CD4-positive, alpha-beta T cell treated with Interleukin-4 for 4 hours (primary cell): ENCODE data around the gene NCEH1.
"Not testable (repeated sequence)": the region's sequence is repeated elsewhere in the genome, so short reads cannot be mapped to it uniquely, and the experiment has no call there.

Experiments
- DNase-seq: peaks from one replicate; pipeline ENCODE4 v3.0.0-alpha.2; 2020

Gene NCEH1

GRCh38 chr3:172608575-172608974 is 102.3 kb downstream of the NCEH1 start:
- DNase-seq: no peak

- DNase-seq: no peak
Observed at GRCh38 chr3:172607305-172608121, 103.4 kb downstream of the NCEH1 start.

DNA sequence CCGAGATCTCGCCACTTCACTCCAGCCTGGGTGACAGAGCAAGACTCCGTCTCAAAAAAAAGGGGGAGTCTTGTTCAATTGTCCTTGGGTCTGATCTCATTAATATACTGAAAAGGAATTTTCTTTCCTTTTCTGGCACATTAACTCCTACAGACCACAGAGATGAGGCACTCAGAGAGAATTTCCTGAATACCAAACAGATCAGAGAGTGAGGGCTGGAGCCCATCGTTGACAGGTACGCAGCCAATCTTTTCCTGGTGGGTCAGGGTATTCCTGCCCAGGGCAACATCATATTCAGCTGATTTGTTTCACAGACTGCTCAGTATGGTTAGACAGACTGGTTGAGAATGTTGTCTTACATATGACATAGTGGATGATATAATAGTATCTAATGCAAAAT is 104.8 kb downstream of the NCEH1 start:
- DNase-seq: no peak

DNA sequence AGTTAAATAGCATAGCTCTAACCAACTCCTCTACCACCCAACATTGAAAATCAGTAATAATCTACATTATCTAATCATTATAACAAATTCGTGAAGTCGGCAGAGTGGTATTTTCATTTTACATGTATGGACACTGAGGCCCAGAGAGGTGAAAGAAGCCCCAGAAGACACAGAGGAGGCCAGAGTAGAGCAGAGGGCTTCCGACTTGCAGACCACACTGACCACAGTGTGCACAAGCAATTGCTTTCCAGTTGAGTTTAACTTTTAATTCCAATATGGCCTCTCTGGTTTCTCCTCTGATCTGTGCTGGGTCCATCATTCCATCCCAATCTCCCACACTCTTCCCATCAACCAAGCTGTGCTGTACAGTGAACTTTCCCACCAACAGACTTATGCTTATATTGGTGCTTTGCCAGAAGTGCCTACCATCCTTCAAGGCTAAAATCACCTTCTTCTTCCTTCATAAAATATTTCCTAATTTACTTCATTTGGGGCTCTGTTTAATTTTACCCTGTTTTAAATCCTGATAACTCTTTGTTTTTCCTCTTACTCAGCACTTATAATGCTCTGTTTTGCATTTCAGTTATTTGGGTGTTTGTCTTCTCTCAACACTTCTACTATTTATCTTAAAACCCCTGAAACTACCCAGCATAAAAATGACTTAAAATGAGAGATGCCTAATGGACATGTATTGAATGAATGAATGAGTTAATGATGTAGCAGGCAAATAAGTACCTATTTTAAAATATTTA is 105.8 kb downstream of the NCEH1 start:
- no peak for DNase-seq

- no peak for DNase-seq
Observed at GRCh38 chr3:172601066-172601832, 109.6 kb downstream of the NCEH1 start.

DNA sequence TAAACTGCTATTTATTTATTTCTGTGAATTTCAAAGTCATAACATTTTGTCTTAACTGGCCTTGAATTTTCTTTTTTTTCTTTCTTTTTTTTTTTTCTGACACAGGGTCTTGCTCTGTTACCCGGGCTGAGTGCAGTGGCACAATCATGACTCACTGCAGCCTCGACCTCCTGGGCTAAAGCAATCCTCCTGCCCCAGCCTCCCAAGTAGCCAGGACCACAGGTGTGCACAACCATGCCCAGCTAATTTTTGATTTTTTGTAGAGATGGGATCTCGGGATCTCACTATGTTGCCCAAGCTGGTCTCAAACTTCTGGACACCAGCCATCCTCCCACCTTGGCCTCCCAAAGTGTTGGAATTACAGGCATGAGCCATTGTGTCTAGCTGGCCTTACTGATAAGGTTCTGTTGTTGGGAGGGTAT is 110.2 kb downstream of the NCEH1 start:
- DNase-seq: no peak

DNA sequence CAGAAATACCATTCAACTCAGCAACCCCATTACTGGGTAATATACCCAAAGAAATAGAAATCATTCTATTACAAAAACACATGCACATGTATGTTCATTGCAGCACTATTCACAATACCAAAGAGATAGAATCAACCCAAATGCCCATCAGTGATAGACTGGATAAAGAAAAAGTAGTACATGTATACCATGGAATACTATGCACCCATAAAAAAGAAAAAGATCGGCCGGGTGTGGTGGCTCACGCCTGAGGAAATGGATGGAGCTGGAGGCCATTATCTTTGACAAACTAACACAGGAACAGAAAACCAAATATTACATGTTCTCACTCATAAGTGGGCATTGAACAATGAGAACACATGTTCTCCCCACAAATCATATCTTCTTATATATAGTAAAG is 112.0 kb downstream of the NCEH1 start:
- DNase-seq: no peak

DNA sequence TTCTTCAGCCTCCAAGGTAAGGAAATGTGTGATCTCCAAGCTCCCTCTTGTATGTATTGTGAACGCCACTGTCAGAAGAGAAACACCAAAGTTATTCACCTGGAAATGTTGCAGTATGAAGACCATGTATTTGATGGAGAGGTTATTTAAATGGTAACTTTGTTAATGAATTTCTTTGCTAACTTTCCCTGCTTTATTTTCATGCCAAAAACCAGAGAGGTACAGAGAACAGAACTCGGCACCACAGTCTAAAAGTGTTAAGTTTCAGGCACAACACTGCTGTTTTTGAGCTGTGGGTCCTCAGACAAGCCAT is 114.5 kb downstream of the NCEH1 start:
- no peak for DNase-seq

DNA sequence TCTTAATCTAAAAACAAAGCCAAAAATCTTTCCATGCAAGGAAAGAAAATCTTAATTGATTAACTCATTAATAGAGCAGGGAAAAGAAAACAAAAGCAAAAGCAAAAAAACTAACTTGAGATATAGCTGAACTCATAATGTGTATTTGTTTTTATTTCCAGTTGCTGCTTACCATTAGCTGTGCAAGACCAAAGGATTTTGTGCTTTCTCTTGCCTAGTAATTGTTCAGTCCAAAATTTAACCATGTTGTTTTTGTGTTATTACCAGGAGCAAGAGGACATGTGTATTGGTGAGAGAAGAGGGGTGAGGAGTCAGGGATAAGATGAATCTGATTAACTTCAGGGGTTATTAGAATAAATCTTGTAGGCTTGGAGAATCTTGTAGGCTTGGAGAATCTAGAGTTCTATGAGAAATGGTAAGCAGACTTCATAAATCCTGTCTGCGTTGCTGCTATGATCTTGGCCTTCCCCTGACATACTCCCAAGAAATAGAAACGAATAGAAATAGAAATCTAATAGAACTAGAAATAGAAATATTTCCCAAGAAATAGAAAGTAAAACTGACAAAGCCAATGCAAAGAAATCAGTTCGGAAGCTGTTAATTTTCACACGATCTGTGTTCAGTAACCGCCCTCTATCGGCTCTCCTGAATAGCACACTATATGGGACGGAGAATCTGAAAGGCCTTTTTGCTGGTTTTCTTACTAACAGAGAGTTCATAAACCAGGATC is 115.0 kb downstream of the NCEH1 start:
- DNase-seq: peak; percentile 83

- not testable (repeated sequence) for DNase-seq
Observed at GRCh38 chr3:172594900-172595663, 115.8 kb downstream of the NCEH1 start.

DNA sequence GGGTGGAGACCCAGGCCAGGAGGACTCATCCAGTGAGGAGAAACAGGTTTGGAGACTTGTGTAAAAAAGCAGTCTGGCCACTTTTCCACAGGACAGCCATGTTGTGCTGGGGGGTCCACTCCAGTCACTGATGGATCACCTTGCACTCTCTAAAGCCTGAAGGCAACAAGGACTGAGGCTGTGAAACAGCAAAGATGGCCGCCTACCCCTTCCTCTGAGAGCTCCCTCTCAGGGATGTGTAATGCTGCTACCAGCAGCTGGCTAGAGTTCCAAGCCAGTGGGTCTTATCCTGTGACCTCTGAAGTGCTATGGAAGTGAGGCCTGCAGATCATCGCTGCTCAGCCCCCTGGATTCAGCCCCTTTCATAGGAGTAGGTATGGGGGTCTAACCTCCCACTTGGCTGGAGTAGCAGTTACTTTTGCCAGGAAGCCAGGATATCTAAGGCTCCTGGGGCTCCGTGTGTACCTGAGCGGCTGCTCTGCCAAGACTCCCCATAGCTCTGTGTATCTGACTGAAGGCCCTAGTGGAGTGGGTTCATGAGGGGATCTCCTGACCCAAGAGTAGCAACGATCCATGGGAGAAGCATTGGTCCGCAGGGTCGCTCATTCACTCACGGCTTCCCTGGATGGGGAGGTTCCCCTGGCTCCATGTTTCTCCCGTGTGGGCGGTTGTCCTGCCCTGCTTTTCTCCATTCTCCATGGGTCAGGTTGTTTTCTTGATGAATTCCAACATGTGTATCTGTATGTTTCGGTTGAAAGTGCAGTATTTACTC is 117.8 kb downstream of the NCEH1 start:
- no peak for DNase-seq

DNA sequence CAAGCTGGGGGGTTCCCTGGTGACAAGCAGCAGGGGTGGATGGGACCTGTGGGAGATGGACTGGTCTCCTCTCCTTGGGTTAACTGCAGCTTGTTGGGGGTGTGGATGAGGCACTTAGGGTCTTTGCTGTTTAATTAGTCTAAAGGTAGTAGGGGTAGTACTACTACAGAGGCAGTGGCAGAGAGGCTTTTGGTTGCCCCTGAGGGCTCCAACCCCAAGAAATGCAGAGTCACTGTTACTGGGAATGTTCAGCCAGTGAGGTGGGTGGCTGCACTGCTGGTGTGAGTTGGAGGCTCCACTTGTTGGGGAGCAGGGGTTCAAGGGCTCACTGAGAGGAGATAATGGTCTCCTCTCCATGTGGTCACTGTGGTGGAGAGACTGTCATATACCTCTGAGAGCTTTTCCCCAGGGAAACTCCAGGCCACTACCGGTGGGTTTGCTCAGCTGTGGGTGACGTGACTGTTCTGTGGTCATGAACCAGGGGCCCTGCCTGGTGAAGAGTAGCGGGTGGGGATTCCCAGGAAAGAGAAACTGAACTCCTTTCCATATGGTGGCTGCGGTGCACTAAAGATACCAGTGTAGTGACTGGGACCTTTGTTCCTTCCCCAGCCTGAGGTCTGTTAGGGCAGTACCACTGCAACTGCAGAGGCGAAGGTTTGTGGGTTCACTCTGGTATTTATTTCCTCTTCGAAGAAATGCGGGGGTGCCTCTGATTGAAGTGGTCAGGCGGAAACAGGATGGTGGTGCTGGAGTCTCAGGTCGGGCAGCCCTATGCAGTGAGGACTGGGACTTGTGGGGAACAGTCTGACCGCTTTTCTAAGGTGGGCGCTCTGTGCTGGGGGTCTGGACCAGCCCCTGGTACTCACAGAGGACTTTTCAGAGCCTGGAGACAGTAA is 118.7 kb downstream of the NCEH1 start:
- peak; percentile 83 for DNase-seq

- DNase-seq: no peak
Observed at GRCh38 chr3:172591125-172591605, 119.7 kb downstream of the NCEH1 start.

DNA sequence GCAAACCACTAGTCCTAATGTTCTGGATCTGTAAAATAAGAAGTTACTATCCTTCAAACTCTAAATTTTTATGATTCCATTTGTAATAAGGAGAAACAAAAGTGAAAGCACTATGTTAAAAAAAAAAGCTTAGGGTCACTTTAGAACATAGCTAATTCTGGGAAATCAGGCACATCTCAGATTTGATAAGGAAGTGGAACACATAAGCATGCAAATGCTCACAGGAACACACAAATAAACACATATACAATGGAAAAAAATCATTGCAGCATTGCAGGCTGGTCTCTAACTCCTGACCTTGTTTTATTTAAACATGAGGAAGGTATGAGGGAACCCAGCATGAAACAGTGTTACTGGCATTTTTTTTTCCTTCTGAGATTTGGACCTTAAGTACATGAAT is 124.4 kb downstream of the NCEH1 start:
- DNase-seq: no peak

DNA sequence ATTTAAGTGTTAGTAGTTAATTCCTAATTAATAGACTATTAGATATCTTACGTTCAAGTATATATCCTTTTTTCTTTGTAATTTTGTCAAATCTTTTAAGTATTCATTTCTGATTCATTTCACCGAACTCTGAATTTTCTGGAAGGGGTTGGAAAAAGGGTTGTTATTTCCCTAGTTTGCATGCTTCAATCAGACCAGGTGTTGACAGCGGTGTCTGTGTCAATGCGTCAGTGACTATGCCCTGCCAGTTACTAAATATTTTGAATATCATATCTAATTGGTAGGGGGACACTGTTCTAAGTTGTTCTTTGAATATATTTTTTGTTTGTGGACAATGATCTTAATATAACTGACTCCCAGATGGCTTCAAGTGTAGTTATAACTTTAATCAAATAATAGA is 124.9 kb downstream of the NCEH1 start:
- DNase-seq: no peak

- DNase-seq: no peak
Observed at GRCh38 chr3:172582712-172583111, 128.2 kb downstream of the NCEH1 start.

DNA sequence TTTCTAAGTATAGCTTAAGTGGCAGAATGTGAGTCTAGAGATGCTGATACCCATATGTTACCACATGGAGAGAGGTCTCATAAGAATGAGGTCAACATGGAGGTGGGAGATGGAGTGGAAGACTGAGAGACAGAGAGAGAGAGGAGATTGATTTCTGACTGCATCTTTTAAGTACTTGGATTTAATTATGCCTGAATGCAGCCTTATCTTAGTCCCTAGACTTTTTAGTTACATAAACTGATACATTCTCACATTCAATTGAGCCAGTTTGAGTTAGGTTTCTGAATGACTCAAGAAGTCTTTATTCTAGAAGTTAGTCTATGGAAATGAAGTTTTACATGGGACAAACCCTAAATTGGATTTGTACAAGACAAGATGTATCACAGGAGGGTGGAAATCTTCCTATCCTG is 129.1 kb downstream of the NCEH1 start:
- no peak for DNase-seq

DNA sequence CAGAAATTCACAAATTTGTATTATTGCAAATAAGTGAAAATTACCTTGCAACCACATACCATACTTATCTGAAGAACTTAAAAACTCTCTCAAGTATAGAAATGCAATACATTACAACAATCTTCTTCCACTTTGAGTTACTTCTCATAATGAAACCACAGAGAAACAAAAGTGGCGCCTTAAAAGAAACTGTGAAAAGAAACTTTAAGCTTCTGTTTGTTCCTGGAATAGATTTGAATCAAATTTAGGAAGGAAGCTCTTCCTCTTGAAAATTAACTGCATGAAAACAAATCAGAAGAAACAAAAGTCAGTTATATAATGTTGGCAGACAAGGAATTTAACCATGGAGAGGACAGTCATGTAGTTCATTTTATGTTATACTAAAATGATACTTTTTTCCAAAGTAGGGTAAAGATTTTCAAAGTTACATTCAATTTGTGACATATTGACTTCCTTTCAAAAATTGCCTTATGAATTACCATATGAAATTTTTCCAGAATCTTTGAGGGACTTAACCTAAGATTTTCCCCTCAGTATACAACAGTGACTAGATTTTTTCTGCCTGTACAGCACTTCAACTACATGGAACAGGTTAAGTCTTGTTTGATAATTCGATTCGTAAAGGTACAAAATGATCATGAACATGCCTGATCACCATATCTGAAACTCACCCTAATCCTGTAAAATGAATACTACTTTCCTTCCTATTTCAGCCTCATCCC is 130.0 kb downstream of the NCEH1 start:
- peak; percentile 26 for DNase-seq
